ENCODE results near the gene CPNE4. TPM values are rescaled to one million over a fixed set of nuclear protein-coding genes. Genes with fewer than 3 reads are reported as not detected.
"Not testable (repeated sequence)": the region's sequence is repeated elsewhere in the genome, so short reads cannot be mapped to it uniquely, and the experiment has no call there.

The CPNE4 gene
- polyA plus RNA-seq, 4 donors = 0.35 to 0.82 (median 0.51) TPM

DNA sequence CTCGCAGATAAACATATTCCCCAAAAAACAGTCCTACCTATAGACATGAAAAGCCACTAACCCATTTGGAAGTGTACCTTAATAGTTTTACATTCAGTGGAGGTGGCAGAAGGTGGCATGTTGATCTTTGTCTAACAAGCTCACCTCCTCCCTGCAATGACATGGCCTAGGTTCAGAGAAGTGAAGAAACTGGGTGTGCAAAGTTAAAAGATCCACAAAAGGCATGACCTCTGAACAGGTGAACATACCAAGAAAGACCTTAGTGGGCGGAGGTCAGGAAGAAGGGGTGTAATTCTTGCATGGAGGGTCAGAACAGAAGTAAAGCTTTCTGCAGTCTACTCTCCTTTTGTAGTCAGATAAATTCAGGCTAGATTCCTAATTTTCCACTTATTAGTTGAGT is 532.9 kb downstream of the CPNE4 start:
- DNase-seq (ENCODE audit: low read depth in 4 of 4, low spot score in 2 of 4) = no peak

DNA sequence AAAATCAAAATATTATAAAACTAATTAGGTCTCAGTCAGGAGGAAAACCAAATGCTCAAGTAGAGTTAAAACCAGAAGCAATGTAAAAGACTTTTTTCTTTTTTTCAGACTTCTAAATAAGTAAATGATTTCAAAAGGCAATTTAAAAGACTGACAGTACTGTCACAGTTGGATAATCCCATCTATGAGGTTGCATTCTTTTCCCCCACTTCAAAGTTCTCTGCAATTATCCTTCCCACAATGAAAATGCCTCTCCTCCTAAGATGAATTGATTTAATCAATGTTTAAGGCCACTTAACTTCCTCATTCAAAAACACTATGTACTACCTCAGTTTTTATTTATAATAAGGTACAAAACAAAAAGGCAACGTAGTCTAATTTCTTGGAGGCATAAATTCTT is 540.1 kb downstream of the CPNE4 start:
- DNase-seq (ENCODE audit: low read depth in 4 of 4, low spot score in 2 of 4) = peak in 1 of 4 donors; percentile 6

DNA sequence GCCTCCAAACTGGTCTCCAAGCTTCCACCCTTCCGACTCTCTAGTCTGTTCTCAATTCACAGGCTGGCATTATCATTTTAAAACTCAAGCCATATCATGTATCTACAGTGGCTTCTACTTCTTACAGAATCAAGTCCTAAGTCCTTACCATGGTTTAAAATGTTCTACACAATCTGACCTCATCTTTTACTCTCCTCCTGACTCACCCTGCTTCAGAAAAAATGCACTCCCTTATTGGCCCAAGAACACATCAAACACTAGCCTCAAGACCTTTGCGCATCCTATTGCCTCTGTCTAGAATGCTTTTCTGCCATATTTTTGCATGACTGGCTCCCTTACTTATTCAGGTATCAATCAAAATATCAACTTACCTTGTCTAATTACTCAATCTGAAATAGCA is 543.0 kb downstream of the CPNE4 start:
- no peak for DNase-seq (ENCODE audit: low read depth in 4 of 4, low spot score in 2 of 4)

DNA sequence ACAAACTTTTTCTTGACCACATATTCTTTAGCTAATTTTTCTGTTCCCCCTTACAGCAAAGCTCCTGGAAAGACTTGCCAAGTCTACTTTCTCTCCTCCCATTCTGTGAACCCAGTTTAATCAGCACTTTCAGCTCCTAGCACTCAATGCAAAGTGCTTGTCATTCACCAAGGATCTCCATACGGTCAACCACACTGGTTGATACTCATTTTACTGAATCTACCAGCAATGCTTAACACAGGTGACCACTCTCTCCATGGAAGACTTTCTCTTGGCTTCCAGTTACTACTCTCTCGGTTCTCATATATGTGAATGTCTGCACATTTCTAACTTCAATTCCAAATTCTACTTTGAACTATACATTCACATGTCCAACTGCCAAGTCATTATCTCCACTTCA is 543.7 kb downstream of the CPNE4 start:
- DNase-seq (ENCODE audit: low read depth in 4 of 4, low spot score in 2 of 4) = no peak

DNA sequence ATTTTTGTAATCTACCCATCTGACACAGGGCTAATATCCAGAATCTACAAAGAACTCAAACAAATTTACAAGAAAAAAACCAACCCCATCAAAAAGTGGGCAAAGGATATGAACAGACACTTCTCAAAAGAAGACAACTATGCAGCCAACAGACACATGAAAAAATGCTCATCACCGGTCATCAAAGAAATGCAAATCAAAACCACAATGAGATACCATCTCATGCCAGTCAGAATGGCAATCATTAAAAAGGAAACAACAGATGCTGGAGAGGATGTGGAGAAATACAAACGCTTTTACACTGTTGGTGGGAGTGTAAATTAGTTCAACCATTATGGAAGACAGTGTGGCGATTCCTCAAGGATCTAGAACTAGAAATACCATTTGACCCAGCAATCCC is 548.3 kb downstream of the CPNE4 start:
- not testable (repeated sequence) for DNase-seq (ENCODE audit: low read depth in 4 of 4, low spot score in 2 of 4)

DNA sequence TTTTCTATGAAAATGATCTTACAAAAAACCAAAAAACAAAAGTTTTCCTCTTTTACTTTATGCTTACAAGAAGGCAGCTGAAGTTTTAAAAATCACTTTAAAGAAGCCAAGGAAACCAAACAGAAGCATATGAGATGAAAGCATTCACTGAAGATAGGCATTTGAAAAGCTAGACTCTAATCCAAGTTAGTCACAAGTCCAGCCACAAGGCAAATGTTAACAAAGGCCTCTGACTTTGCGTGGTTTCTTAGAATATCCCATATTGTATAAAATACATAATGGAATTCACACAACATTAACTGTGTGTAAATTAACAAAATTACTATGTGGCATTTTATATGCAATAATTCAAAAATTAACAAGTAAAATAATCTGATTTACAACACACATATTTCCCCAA is 549.7 kb downstream of the CPNE4 start:
- no peak for DNase-seq (ENCODE audit: low read depth in 4 of 4, low spot score in 2 of 4)

DNA sequence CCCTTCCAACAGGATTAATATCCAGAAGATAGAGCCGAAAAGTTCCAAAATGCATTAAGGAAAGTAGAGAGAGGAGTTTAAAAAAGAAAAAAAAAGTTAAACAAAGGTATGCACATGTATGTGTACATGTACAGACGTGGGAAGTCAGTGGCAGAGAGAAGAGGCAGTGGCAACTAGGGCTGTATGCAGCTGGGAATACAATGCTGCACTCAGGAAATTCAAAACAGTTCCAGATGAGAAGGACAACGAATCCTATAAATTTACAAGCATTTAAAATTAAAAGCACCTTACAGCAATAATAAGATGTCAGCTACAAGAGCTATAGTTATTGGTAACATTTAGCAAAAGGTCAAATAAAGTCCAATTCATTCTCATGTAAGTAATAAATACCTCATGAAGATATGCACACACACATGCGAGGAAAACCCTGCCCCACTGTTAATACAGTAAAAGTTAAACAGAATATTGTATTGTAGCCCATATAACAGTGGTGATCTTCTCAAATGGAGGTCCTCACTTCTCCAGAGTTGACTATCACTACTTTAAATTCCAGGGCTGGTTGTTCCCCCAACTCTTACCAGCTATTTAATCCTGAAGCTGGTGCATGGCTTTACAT is 550.2 kb downstream of the CPNE4 start:
- DNase-seq (ENCODE audit: low read depth in 4 of 4, low spot score in 2 of 4) = no peak

All from left renal cortex interstitium (tissue), 4 donors.